NT2/D1 (cell line): ENCODE measurements around the gene PPP1R37.
A peak's percentile ranks its signal among the peaks of the same experiment; 100 is the strongest.

ENCODE experiments used
- DNase-seq: peaks from one replicate; pipeline ENCODE4 v3.0.0-alpha.2; 2011; ENCODE audit warnings: low read depth, low spot score
- H3K27me3 ChIP-seq: 2 replicates; pipeline ENCODE4 v1.6.0; 2011; ENCODE audit warnings: mild to moderate bottlenecking; ENCODE audit not compliant: insufficient read length, insufficient read depth
- H3K36me3 ChIP-seq: 2 replicates; pipeline ENCODE4 v1.6.1; 2011; ENCODE audit warnings: mild to moderate bottlenecking, low read length, mixed read lengths; ENCODE audit not compliant: insufficient read depth, insufficient read length
- H3K4me1 ChIP-seq: 2 replicates; pipeline ENCODE4 v1.5.1; 2011; ENCODE audit not compliant: insufficient read depth, insufficient read length
- H3K4me3 ChIP-seq: 2 replicates; pipeline ENCODE4 v1.5.1; 2011; ENCODE audit warnings: low read depth; ENCODE audit not compliant: insufficient read length
- H3K9ac ChIP-seq: 2 replicates; pipeline ENCODE4 v1.6.0; 2011; ENCODE audit warnings: low read depth; ENCODE audit not compliant: insufficient read length
- H3K9me3 ChIP-seq: 2 replicates; pipeline ENCODE4 v1.5.1; 2011; ENCODE audit warnings: mild to moderate bottlenecking, low read length; ENCODE audit not compliant: insufficient read depth
- SUZ12 ChIP-seq: IDR thresholded peaks from 2 replicates; pipeline ENCODE4 v1.6.1; 2011; ENCODE audit not compliant: insufficient read length, insufficient read depth; ENCODE audit errors: extremely low read depth
- YY1 ChIP-seq: IDR thresholded peaks from 2 replicates; pipeline ENCODE4 v1.6.1; 2011; ENCODE audit not compliant: insufficient read length, insufficient read depth
- ZNF274 ChIP-seq: IDR thresholded peaks from 2 replicates; pipeline ENCODE4 v1.6.1; 2011; ENCODE audit warnings: mild to moderate bottlenecking, low read depth, low read length

Gene PPP1R37

DNA sequence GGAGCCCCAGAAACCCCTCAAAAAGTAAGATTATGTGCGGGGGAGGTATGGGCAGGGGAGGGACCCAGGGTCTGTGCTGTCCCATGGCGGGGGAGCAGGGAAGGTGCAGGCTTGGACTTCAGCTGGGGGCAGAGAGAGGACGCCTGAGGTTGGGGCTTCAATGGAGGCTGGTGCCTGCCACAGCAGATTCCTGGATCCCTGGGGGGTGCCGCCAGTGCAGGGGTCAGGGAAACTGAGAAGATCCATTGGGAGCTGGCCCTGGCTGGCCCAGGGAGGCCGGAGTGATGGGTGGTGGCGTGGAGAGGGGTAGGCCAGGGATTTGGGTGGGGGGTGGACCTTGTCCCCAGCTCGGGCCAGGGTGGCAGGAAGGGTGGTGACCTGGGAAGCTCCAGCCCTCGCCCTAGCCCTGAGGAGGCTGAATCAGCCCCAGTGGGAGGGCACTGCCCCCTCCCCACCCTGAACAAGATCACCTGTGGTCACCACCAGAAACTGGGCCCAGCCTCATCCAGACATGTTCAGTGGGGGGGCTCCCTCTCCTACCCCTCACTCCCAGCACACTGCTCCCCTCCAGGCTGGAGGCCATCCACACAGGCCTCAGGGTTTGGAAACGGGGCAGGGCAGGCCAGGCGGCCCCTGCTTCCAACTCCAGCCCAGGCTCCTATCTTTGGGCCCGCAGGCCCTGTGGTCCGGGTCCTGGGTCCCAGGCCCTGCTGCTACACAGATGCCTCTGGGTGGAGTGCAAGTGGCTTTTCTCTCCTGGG, 66.4 kb downstream of the PPP1R37 start:
- DNase-seq = no peak
- peaks cover 9% of the 10 kb centered on the region for H3K27me3 ChIP-seq
- H3K9me3 ChIP-seq = no peaks in the 10 kb centered on the region
- H3K4me1 ChIP-seq = peaks cover 23% of the 10 kb centered on the region
- H3K4me3 ChIP-seq = no peak overlapping the region
- peak overlapping the region; percentile 50 for H3K9ac ChIP-seq
- H3K36me3 ChIP-seq = no peaks in the 10 kb centered on the region
- TF ChIP-seq SUZ12 (no peak), YY1 (no peak), ZNF274 (no peak)

DNA sequence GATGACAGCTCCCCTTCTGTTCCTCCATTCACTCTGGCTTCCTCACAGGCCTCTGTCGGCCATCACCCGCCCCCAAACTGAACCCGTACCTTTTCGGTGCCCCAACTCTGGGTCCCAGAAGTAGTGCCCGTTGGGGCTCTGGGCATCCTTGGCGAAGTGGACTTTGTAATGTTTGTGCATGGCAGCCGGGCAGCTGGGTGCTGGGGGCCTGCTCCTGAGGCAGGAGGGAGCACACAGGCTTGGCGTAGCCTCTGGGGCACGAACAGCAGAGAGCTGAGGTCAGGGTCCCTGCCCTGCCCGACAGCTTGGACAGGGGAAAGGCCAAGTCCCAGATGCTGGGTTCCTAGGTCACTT, 67.0 kb downstream of the PPP1R37 start:
- Histone ChIP-seq H3K4me1 (peaks cover 25% of the 10 kb centered on the region), H3K9ac (no peak overlapping the region), H3K27me3 (peaks cover 9% of the 10 kb centered on the region), H3K36me3 (no peaks in the 10 kb centered on the region), H3K4me3 (no peak overlapping the region), H3K9me3 (no peaks in the 10 kb centered on the region)
- TF ChIP-seq YY1 = no peak
- TF ChIP-seq SUZ12 = no peak
- TF ChIP-seq ZNF274 = no peak
- no peak for DNase-seq

DNA sequence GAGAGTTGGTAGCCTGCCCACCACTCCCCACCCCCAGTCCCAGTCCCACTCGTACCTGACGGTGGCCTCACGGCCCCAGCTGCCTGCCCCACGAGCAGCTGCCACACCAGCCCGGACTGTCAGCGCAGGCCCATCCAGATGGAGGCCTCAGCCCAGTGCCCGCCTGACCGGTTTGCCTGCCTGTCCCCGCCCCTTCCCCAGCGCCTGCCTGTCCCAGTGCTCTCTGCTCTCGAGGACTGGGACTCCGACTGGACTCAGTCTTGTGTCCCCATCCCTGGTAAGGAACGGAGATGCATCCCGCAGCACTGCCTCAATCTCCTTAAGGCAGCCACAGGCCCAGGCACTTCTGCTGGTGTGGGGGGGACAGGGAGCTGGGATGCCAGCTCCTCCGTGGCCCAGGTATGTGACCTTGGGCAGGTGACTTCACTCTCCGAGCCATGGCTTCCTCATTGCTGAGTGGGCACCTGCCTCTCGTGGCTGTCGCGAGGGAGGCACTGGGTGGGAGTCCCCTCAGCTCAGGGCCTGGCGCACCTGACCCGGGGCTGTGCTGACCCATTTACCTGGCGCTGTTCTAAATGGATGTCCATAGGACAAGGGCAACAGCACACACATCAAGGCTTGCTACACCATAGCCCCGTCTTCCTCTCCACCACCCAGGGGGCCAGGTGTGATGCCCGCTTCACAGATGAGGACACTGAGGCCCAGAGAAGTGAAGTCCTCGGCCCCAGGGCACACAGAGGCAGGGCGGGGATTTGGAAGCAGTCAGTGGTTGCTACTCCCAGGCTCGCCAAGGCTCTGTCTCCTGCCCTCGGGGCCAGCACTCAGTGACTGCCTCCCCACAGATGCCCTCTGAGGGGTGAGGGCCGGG, 68.1 kb downstream of the PPP1R37 start, which contains the start of gene NKPD1:
Gene NKPD1, minus strand, starts transcription at position 113 of the 868 bp plus-strand sequence. CDS start 832 bp downstream, outside the sequence.
- no peaks in the 10 kb centered on the region for H3K36me3 ChIP-seq
- H3K9me3 ChIP-seq = no peaks in the 10 kb centered on the region
- H3K4me3 ChIP-seq = no peak within 1 kb of the TSS
- H3K9ac ChIP-seq = no peak within 1 kb of the TSS
- peaks cover 9% of the 10 kb centered on the region for H3K27me3 ChIP-seq
- TF ChIP-seq YY1 = no peak
- TF ChIP-seq ZNF274 = no peak
- TF ChIP-seq SUZ12 = no peak
- DNase-seq = no peak
- H3K4me1 ChIP-seq = peaks cover 30% of the 10 kb centered on the region

DNA sequence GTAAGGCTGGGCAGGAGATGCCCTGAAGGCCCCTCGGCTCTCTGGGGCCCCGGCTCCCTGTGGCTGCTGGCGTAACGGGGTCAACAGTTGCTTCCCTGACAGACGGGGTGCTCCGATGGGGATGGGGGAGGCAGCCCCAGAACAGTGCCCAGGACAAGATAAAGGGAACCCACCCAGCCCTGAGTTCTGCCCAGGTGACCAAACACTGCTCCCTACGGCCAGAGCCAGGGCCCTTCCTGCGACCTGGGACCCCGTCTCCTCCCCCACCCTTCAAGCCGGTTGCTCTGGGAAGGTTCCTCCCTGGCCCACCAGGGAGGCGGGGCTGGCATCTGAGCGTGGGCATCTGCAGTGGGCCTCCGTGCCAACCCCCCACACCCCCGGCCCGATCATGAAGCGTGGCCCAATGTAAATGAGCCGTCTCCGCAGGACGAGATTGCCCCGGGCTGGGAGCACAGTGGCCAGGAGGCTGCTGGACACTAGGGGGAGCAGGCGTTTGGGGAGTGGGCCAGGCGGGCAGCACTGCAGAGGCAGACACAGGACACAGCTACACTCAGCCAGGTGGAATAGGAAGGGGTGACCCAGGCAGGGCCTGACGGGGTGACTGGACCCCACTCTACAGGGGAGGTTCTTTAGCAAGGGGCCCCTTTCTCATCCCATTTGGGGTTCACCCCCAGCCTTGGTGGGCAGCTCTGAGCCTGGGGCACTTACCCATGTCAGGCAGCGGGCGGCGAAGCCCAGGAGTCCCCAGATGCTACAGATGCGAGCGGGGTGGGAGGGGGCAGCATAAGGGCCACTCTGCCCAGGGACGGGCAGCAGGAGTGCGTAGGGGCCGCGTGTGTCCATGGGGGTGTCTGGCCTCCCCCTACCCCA, 69.0 kb downstream of the PPP1R37 start:
- H3K9me3 ChIP-seq = no peaks in the 10 kb centered on the region
- no peak overlapping the region for H3K9ac ChIP-seq
- H3K36me3 ChIP-seq = no peaks in the 10 kb centered on the region
- DNase-seq = no peak
- peaks cover 9% of the 10 kb centered on the region for H3K27me3 ChIP-seq
- H3K4me1 ChIP-seq = peaks cover 28% of the 10 kb centered on the region
- TF ChIP-seq SUZ12 = no peak
- TF ChIP-seq YY1 = no peak
- no peak for TF ChIP-seq ZNF274
- H3K4me3 ChIP-seq = no peak overlapping the region

DNA sequence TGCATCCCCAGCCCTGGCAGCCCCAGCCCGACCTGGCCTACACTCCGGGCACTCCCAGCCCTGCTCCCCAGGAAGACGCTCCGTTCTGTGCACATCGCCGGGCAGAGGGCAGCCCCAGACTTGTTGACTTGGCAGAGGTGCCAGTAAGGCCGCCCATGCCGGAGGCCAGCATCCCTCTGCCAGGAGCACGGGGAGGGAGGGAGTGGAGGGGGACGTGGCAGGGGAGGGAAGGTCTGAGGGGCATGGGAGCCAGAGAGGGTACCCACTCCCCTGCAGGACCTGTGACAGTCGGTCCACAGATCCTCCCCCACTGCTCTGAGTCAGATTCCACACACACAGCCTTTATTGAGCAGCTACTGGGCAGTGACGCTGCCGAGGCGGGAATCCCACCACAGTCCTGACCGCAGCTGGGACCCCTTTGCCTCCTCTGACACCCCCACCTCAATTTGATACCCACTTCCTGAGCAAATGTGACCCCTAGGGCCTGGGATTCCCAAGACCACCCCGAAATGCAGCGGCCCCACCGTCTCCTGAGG, 69.7 kb downstream of the PPP1R37 start:
- H3K9me3 ChIP-seq = no peaks in the 10 kb centered on the region
- DNase-seq = no peak
- H3K4me1 ChIP-seq = peaks cover 29% of the 10 kb centered on the region

DNA sequence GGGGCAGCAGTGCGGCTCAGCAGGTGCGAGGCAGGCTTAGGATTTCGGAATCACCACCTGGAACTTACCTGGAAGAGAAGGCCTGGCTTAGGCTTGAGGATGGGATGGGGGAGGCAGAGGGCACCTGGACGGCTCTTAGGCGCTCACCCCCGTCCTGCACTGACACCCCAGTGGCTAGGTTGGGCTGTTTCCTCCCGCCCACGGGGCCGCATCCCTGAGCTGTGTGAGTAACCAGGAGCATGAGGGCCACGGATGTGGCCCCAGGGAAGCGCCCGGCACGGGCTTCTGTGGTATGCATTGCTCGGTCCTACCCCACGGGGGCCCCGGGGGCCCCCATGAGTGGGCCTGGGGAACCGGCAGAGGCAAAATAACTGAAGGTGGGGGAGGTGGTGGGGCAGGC, 70.2 kb downstream of the PPP1R37 start:
- no peaks in the 10 kb centered on the region for H3K9me3 ChIP-seq
- H3K27me3 ChIP-seq = peaks cover 9% of the 10 kb centered on the region
- H3K9ac ChIP-seq = peak overlapping the region; percentile 21
- H3K4me3 ChIP-seq = no peak overlapping the region
- TF ChIP-seq SUZ12 (no peak), YY1 (no peak), ZNF274 (no peak)
- peaks cover 29% of the 10 kb centered on the region for H3K4me1 ChIP-seq
- DNase-seq = no peak
- no peaks in the 10 kb centered on the region for H3K36me3 ChIP-seq

More for the DNA sequence above, 69.7 kb downstream of the PPP1R37 start:
- no peak overlapping the region for H3K4me3 ChIP-seq
- TF ChIP-seq SUZ12 (no peak), ZNF274 (no peak), YY1 (no peak)
- H3K27me3 ChIP-seq = peaks cover 9% of the 10 kb centered on the region
- H3K36me3 ChIP-seq = no peaks in the 10 kb centered on the region
- H3K9ac ChIP-seq = peak overlapping the region; percentile 21
